ENCODE data around the gene NUDT8. TPM values are rescaled to one million over a fixed set of nuclear protein-coding genes. Genes with fewer than 3 reads are reported as not detected.
"Not testable (repeated sequence)": the region's sequence is repeated elsewhere in the genome, so short reads cannot be mapped to it uniquely, and the experiment has no call there.

Gene NUDT8
- total RNA-seq, 2 experiments from 2014 or later = 18.6 to 20.1 TPM

- H3K27ac Mint-ChIP-seq; H3K9me3 Mint-ChIP-seq (ENCODE audit: insufficient read depth); CTCF ChIA-PET; ATAC-seq; DNase-seq; POLR2A ChIA-PET; H3K36me3 Mint-ChIP-seq (ENCODE audit: low read depth); H3K4me3 Mint-ChIP-seq; H3K4me1 Mint-ChIP-seq (ENCODE audit: low read depth); H3K27me3 Mint-ChIP-seq (ENCODE audit: low read depth): not testable (repeated sequence)
These were observed 7.8 kb downstream of the NUDT8 start for GRCh38 chr11:67621928-67622327.

DNA sequence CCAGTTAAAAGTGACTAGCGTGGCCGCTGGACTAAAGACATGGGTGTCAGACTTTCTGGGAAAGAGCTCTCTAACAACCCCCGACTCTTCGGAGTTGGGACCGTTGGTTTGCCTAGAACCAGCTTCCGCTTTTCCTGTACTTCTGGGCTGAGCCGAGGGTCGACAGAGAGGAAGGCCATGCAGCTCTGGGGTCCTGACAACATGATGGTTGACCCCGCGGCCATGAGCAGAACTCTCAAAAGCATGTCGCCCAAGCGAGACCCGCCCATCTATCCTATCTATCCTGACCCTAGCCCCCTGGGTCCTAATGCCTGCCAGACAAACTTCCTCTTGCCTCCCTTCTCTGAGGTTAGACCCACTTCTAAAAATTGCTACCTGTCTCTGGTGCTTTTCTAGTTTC, 9.1 kb downstream of the NUDT8 start:
- peaks cover 14% of the 10 kb centered on the region for H3K4me1 Mint-ChIP-seq (ENCODE audit: low read depth)
- DNase-seq; H3K9me3 Mint-ChIP-seq (ENCODE audit: insufficient read depth); H3K36me3 Mint-ChIP-seq (ENCODE audit: low read depth); H3K4me3 Mint-ChIP-seq; H3K27me3 Mint-ChIP-seq (ENCODE audit: low read depth); ATAC-seq; POLR2A ChIA-PET; H3K27ac Mint-ChIP-seq: not testable (repeated sequence)
- CTCF ChIA-PET = interaction anchor here (1.9 kb wide), 1 partner anchor 9 kb away, joined by 9 read pairs; the partner anchor contains the start of gene NUDT8

DNA sequence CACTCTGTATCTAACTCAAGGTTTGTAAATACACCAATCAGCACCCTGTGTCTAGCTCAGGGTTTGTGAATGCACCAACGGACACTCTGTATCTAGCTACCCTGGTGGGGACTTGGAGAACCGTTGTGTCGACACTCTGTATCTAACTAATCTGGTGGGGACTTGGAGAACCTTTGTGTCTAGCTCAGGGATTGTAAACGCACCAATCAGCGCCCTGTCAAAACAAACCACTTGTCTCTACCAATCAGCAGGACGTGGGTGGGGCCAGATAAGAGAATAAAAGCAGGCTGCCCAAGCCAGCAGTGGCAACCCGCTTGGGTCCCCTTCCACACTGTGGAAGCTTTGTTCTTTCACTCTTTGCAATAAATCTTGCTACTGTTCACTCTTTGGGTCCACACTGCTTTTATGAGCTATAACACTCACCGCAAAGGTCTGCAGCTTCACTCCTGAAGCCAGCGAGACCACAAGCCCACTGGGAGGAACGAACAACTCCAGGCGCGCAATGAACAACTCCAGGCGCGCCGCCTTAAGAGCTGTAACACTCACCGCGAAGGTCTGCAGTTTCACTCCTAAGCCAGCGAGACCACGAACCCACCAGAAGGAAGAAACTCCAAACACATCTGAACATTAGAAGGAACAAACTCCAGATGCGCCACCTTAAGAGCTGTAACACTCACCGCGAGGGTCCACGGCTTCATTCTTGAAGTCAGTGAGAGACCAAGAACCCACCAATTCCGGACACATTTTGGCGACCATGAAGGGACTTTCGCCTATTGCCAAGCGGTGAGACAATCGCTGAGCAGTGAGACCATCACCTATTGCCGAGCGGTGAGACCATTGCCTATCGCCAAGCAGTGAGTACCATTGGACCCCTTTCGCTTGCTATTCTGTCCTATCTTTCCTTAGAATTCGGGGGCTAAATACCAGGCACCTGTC, 9.8 kb downstream of the NUDT8 start:
- not testable (repeated sequence) for H3K27me3 Mint-ChIP-seq (ENCODE audit: low read depth); ATAC-seq; H3K36me3 Mint-ChIP-seq (ENCODE audit: low read depth); H3K9me3 Mint-ChIP-seq (ENCODE audit: insufficient read depth); H3K4me3 Mint-ChIP-seq; DNase-seq
- peak overlapping the region; percentile 25 for H3K27ac Mint-ChIP-seq
- H3K4me1 Mint-ChIP-seq (ENCODE audit: low read depth) = peaks cover 21% of the 10 kb centered on the region
- POLR2A ChIA-PET = interaction anchor here (1.3 kb wide), 1 partner anchor 9 kb away, joined by 3 read pairs; no protein-coding TSS in a partner anchor
- CTCF ChIA-PET = interaction anchor here (1.9 kb wide), 1 partner anchor 9 kb away, joined by 9 read pairs; the partner anchor contains the start of gene NUDT8

- ChIA-PET CTCF (interaction anchor here (1.9 kb wide), 1 partner anchor 10 kb away, joined by 9 read pairs; the partner anchor contains the start of gene NUDT8), POLR2A (interaction anchor here (1.3 kb wide), 1 partner anchor 10 kb away, joined by 3 read pairs; no protein-coding TSS in a partner anchor)
- not testable (repeated sequence) for H3K4me3 Mint-ChIP-seq; H3K36me3 Mint-ChIP-seq (ENCODE audit: low read depth); ATAC-seq; H3K9me3 Mint-ChIP-seq (ENCODE audit: insufficient read depth); DNase-seq; H3K27ac Mint-ChIP-seq; H3K27me3 Mint-ChIP-seq (ENCODE audit: low read depth)
- peaks cover 30% of the 10 kb centered on the region for H3K4me1 Mint-ChIP-seq (ENCODE audit: low read depth)
These were observed 10.7 kb downstream of the NUDT8 start for GRCh38 chr11:67618901-67619659.

DNA sequence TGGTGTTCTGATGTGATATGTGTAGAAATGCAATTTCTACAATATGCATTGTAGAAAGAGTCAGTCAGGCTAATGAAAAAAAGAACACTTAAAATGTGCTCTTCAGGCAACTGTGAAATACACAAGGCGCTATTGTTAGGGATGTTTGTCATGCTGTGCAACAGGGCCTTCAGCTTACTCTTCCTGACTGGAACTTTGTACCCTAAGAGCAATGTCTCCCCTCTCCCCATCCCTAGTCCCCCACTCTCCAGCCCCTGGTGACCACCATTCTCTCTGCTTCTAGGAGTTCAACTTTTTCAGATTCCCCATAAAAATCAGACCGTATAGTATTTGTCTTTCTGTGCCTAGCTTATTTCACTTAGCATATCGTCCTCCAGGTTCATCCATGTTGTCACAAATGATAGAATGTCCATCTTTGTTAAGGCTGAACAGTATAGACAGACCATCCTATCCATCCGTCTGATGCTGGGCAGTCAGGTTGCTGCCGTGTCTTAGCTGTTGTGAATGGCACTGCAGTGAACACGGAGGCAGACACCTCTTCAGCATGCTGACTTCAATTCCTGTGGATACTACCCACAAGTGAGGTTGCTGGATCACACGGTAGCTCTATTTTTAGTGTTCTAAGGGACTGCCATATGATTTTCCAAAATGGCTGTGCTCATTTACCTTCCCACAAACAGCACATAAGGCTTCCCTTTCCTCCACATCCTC, 12.3 kb downstream of the NUDT8 start:
- Mint-ChIP-seq H3K27ac (peak overlapping the region; percentile 50), H3K27me3 (ENCODE audit: low read depth) (no peaks in the 10 kb centered on the region), H3K4me1 (ENCODE audit: low read depth) (peaks cover 46% of the 10 kb centered on the region), H3K9me3 (ENCODE audit: insufficient read depth) (no peaks in the 10 kb centered on the region), H3K4me3 (peak overlapping the region; percentile 16), H3K36me3 (ENCODE audit: low read depth) (peaks cover 7% of the 10 kb centered on the region)
- ATAC-seq (no peak), DNase-seq (no peak)
- ChIA-PET POLR2A (interaction anchor here (0.7 kb wide), 1 partner anchor 12 kb away, joined by 3 read pairs; no protein-coding TSS in a partner anchor), CTCF (interaction anchor here (0.8 to 6.1 kb wide), 2 partner anchors 11 to 42 kb away, joined by 5 to 90 read pairs; partner anchors contain the start of gene NUDT8)

DNA sequence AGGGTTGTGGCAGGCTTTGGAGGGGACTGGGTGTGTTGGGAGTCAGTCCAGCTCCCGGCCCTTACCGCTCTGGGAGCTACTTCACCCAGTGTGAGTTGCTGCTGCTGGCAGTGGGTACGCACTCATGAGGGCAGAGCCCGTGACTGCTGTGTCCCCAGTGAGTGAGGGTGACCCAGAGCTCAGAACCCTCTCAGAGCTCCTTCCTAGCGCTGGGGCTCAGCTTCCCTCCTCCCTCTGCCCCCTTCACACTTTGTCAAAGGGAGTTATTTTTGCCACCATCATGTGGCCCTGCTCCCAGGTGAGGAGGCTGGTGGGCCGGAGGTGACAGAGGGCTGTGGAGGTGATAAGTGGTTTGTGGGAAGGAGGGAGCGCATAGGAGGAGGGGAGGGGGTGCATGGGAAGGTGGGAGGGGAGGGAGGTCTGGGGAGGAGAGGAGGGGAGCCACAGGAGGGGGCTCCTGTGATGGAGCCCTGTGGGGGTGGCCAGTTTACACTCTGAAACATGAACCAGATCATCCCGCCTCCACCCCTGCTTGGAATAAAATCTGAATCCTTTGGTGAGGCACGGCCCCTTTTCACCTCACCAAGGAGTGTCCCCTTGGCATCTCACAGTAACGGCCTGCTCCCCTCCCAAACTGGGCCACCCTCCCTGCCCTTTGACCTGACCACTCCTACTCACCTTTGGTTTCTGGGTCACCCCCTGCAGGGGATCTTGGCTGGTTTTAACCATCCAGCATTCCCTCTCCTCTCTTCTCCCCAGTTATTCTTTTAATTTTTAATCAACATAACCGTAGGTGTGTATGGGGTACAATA, 13.1 kb downstream of the NUDT8 start:
- ATAC-seq = no peak
- Mint-ChIP-seq H3K27ac (peak overlapping the region; percentile 50), H3K4me1 (ENCODE audit: low read depth) (peaks cover 53% of the 10 kb centered on the region), H3K27me3 (ENCODE audit: low read depth) (no peaks in the 10 kb centered on the region), H3K4me3 (peak overlapping the region; percentile 78), H3K36me3 (ENCODE audit: low read depth) (peaks cover 13% of the 10 kb centered on the region), H3K9me3 (ENCODE audit: insufficient read depth) (no peaks in the 10 kb centered on the region)
- ChIA-PET POLR2A (interaction anchor here (1.1 to 1.3 kb wide), 2 partner anchors 12 to 31 kb away, joined by 4 to 5 read pairs; partner anchors contain the start of gene NUDT8), CTCF (interaction anchor here (0.8 to 6.1 kb wide), 2 partner anchors 12 to 43 kb away, joined by 5 to 90 read pairs; partner anchors contain the start of gene NUDT8)
- DNase-seq = no peak

- CTCF ChIA-PET = interaction anchor here (0.7 to 6.1 kb wide), 3 partner anchors 13 to 265 kb away, joined by 3 to 90 read pairs (median 4); partner anchors contain the start of gene NUDT8
These were observed 13.9 kb downstream of the NUDT8 start for GRCh38 chr11:67615728-67616430.

DNA sequence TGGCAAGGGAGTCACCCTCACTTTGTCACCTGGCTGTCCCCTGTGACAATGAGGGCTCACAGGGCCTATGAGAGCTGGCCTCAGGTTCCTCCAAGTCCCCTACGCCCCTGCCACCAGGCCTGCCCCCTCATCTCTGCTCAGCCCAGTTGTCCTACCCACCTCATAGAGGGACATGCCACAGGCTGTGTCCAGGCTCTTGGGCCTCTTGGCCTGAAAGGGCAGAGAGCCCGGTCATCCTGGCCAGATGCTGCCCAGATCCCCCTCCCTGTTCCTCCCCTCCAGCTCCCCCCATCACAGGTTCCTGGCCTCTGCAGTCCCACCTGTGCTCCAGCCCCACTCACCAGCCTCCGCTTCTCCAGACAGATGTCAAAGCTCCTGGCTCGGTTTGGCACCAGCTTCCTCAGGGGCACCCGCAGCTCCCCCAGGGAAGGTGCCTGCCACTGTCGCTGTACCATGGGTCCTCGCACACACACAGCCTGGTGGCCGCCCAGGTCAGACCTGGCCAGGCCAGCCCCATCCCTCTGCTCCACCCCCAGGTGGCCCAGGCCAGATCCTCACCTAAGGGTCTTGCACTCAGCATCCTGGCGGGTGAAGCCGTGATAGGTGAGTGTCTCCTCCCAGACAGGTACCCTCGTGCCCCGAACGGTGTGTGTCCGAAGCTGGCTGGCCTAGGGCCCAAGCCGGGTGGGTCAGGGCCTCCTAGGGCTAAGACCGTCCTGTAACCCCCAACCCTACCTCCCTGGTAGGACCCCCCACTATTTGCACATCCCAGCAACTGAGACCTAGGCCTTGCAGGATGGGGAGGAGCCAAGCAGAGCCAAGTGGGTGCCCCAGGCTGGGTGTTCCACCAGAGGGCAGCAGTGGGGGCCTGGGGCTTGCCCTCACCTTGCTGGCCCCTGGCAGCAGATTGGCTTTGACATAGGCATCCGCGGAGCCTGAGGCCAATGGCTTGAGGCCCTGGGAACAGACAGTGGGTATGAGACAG, 14.7 kb downstream of the NUDT8 start:
- H3K4me1 Mint-ChIP-seq (ENCODE audit: low read depth) = peaks cover 52% of the 10 kb centered on the region
- no peaks in the 10 kb centered on the region for H3K9me3 Mint-ChIP-seq (ENCODE audit: insufficient read depth)
- CTCF ChIA-PET = interaction anchor here (0.7 to 6.1 kb wide), 19 partner anchors 9 to 264 kb away, joined by 3 to 90 read pairs (median 4); partner anchors contain the start of genes GSTP1, NUDT8, POLD4 and TBC1D10C
- ATAC-seq = peak; percentile 45
- H3K4me3 Mint-ChIP-seq = peak overlapping the region; percentile 78
- peaks cover 26% of the 10 kb centered on the region for H3K36me3 Mint-ChIP-seq (ENCODE audit: low read depth)
- no peaks in the 10 kb centered on the region for H3K27me3 Mint-ChIP-seq (ENCODE audit: low read depth)
- peak overlapping the region; percentile 98 for H3K27ac Mint-ChIP-seq
- peak; percentile 79 for DNase-seq
- POLR2A ChIA-PET = interaction anchor here (0.6 to 3.0 kb wide), 15 partner anchors 8 to 219 kb away, joined by 3 to 13 read pairs (median 3); partner anchors contain the start of genes GSTP1, NUDT8, PTPRCAP and TBC1D10C

More at GRCh38 chr11:67615728-67616430, 13.9 kb downstream of the NUDT8 start:
- H3K9me3 Mint-ChIP-seq (ENCODE audit: insufficient read depth) = no peaks in the 10 kb centered on the region
- DNase-seq (no peak), ATAC-seq (peak; percentile 1)
- peaks cover 53% of the 10 kb centered on the region for H3K4me1 Mint-ChIP-seq (ENCODE audit: low read depth)
- peak overlapping the region; percentile 78 for H3K4me3 Mint-ChIP-seq
- H3K36me3 Mint-ChIP-seq (ENCODE audit: low read depth) = peaks cover 20% of the 10 kb centered on the region
- H3K27ac Mint-ChIP-seq = peak overlapping the region; percentile 98
- no peaks in the 10 kb centered on the region for H3K27me3 Mint-ChIP-seq (ENCODE audit: low read depth)
- POLR2A ChIA-PET = interaction anchor here (1.1 to 1.3 kb wide), 2 partner anchors 13 to 31 kb away, joined by 4 to 5 read pairs; partner anchors contain the start of gene NUDT8
